Peyer's patch (tissue), 4 donors: ENCODE data around the gene RPS17. TPM values are rescaled to one million over a fixed set of nuclear protein-coding genes. Genes with fewer than 3 reads are reported as not detected.

Experiments
- DNase-seq, 3 donors: peaks; one replicate each; pipeline ENCODE4 v3.0.0-alpha.2; 2017 to 2019
- H3K27ac ChIP-seq, 4 donors: fragments of 200-600 bp; sonication (generic); one replicate each; pipeline ENCODE4 v1.5.1; 2016 to 2019
- H3K27me3 ChIP-seq, 2 donors: fragments of 200-600 bp; sonication (generic); one replicate each; pipeline ENCODE4 v1.5.1; 2019
- H3K36me3 ChIP-seq, 3 donors: fragments of 200-600 bp; sonication (generic); one replicate each; pipeline ENCODE4 v1.5.1; 2016 to 2019
- H3K4me1 ChIP-seq, 4 donors: fragments of 200-600 bp; sonication (generic); one replicate each; pipeline ENCODE4 v1.5.1; 2016 to 2019
- H3K4me3 ChIP-seq, 4 donors: fragments of 200-600 bp; sonication (generic); 1 replicate in 3 of 4; 2 replicates in 1 of 4; pipeline ENCODE4 v1.5.1; 2016 to 2019; ENCODE audit warnings: mild to moderate bottlenecking in 1 of 4
- H3K9me3 ChIP-seq, 4 donors: fragments of 200-600 bp; sonication (generic); one replicate each; pipeline ENCODE4 v1.5.1; 2016 to 2019; ENCODE audit warnings: mild to moderate bottlenecking in 1 of 4
- CTCF ChIP-seq, 6 experiments: fragments of 450-650 bp in 4 of 6; fragments of 200-600 bp in 2 of 6; sonication (generic) in 1 of 6; IDR thresholded peaks; one replicate each; pipeline ENCODE4 v1.5.1; 2017 to 2019; ENCODE audit warnings: antibody characterized with exemption in 6 of 6, mild to moderate bottlenecking in 3 of 6, moderate library complexity in 1 of 6
- POLR2A ChIP-seq, 2 donors: fragments of 450-650 bp; IDR thresholded peaks; one replicate each; pipeline ENCODE4 v1.5.1; 2017; ENCODE audit warnings: antibody characterized with exemption in 2 of 2, mild to moderate bottlenecking in 2 of 2, moderate library complexity in 2 of 2
- total RNA-seq, 4 donors: library from RNA; depleted of rRNA; stranded (reverse); fragments of >200 nt; gene quantifications; one replicate each; pipeline ENCODE4 v1.1.0, GENCODE V29; 2016

The RPS17 gene
- total RNA-seq, 4 donors from 2014 or later: 237 to 1,533 (median 677) TPM

DNA sequence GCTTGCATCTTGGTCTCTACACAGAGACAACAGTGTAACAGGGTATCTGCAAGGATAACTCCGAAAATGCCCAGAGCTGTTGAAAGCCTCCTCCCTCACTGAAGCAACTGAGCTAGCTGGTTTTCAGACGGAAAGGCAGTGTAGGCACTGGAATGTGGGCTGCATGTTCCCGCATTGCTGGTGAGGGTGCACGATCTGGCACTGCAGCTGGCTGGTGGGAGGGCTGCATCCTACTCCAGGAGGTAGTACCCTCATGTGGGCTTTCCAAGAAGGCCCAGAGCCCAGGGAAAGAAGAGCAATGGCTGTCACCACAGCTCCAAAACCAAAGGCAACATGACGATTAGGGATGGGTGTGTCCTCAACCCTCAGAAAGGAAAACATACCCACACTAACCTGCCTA lies 28.7 kb upstream of the RPS17 start:
- no peak for DNase-seq
- H3K27me3 ChIP-seq: no peaks in the 10 kb centered on the region
- H3K27ac ChIP-seq: no peak overlapping the region
- H3K4me3 ChIP-seq: no peak overlapping the region
- H3K36me3 ChIP-seq: no peaks in the 10 kb centered on the region
- H3K4me1 ChIP-seq: no peaks in the 10 kb centered on the region
- no peaks in the 10 kb centered on the region for H3K9me3 ChIP-seq
- TF ChIP-seq POLR2A (IDR thresholded peaks at IDR 0.05): no peak
- TF ChIP-seq CTCF (IDR thresholded peaks at IDR 0.05): no peak

GRCh38 chr15:82567661-82568060 lies 27.4 kb upstream of the RPS17 start:
- no peak overlapping the region for H3K27ac ChIP-seq
- no peaks in the 10 kb centered on the region for H3K27me3 ChIP-seq
- no peak overlapping the region for H3K4me3 ChIP-seq
- H3K36me3 ChIP-seq: no peaks in the 10 kb centered on the region
- TF ChIP-seq POLR2A (IDR thresholded peaks at IDR 0.05) (no peak), CTCF (IDR thresholded peaks at IDR 0.05) (no peak)
- H3K4me1 ChIP-seq: no peaks in the 10 kb centered on the region
- DNase-seq: no peak
- H3K9me3 ChIP-seq: no peaks in the 10 kb centered on the region

DNA sequence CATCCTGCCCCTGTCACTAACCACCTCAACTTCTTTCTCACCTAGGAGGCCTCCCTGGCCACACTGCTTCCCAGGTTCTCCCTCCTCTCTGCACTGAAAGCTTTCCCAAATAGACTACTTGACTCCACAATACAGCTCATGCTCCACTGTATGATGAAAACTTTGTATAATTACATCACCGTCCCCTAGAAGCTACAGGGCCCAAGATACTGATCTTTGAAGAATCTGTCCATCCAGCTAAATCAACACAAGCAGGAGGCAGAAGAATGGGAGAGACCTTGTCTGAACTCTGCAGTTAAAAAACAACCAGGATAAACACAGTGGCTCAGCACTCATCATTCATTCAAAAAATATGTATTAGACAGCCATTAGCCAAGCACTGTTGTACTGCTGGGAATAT lies 26.4 kb upstream of the RPS17 start:
- no peaks in the 10 kb centered on the region for H3K9me3 ChIP-seq
- no peak overlapping the region for H3K27ac ChIP-seq
- no peaks in the 10 kb centered on the region for H3K4me1 ChIP-seq
- H3K4me3 ChIP-seq: no peak overlapping the region
- no peak for DNase-seq
- no peaks in the 10 kb centered on the region for H3K27me3 ChIP-seq
- H3K36me3 ChIP-seq: no peaks in the 10 kb centered on the region
- no peak for TF ChIP-seq POLR2A (IDR thresholded peaks at IDR 0.05)
- no peak for TF ChIP-seq CTCF (IDR thresholded peaks at IDR 0.05)

- Histone ChIP-seq H3K9me3 (no peaks in the 10 kb centered on the region), H3K36me3 (no peaks in the 10 kb centered on the region), H3K4me3 (no peak overlapping the region), H3K27me3 (no peaks in the 10 kb centered on the region), H3K4me1 (no peaks in the 10 kb centered on the region), H3K27ac (no peak overlapping the region)
- TF ChIP-seq CTCF (IDR thresholded peaks at IDR 0.05) (no peak), POLR2A (IDR thresholded peaks at IDR 0.05) (no peak)
- no peak for DNase-seq
Observed at GRCh38 chr15:82558502-82558901, 18.2 kb upstream of the RPS17 start.

- Histone ChIP-seq H3K9me3 (no peaks in the 10 kb centered on the region), H3K4me3 (no peak overlapping the region), H3K4me1 (no peaks in the 10 kb centered on the region), H3K27me3 (no peaks in the 10 kb centered on the region), H3K27ac (no peak overlapping the region), H3K36me3 (no peaks in the 10 kb centered on the region)
- no peak for DNase-seq
- TF ChIP-seq CTCF (IDR thresholded peaks at IDR 0.05): no peak
- TF ChIP-seq POLR2A (IDR thresholded peaks at IDR 0.05): no peak
Observed at GRCh38 chr15:82556315-82557035, 16.2 kb upstream of the RPS17 start.

GRCh38 chr15:82554849-82555248 lies 14.6 kb upstream of the RPS17 start:
- no peak overlapping the region for H3K4me3 ChIP-seq
- no peaks in the 10 kb centered on the region for H3K9me3 ChIP-seq
- H3K4me1 ChIP-seq: no peaks in the 10 kb centered on the region
- no peak overlapping the region for H3K27ac ChIP-seq
- no peaks in the 10 kb centered on the region for H3K27me3 ChIP-seq
- TF ChIP-seq POLR2A (IDR thresholded peaks at IDR 0.05) (no peak), CTCF (IDR thresholded peaks at IDR 0.05) (no peak)
- no peaks in the 10 kb centered on the region for H3K36me3 ChIP-seq
- DNase-seq: no peak
